Left lung (tissue), 10 donors: ENCODE data around the gene HSPB9. TPM values are rescaled to one million over a fixed set of nuclear protein-coding genes. Genes with fewer than 3 reads are reported as not detected.

ENCODE experiments used
- ATAC-seq: fragments of 200-7000 bp; cut with Tn5 transposase; one replicate; pipeline ENCODE4 v1.9.1; 2020; ENCODE audit warnings: moderate library complexity
- DNase-seq, 4 donors: peaks; one replicate each; pipeline ENCODE4 v3.0.0-alpha.2; 2013 to 2020
- H3K27ac ChIP-seq, 2 donors: fragments of 200-600 bp; sonication (generic) in 1 of 2; one replicate each; pipeline versions ENCODE4 v1.5.0 to v1.8.0; 2020 to 2021
- H3K27me3 ChIP-seq, 2 donors: fragments of 200-600 bp; sonication (generic) in 1 of 2; one replicate each; pipeline versions ENCODE4 v1.5.0 to v1.8.0; 2020 to 2021
- H3K36me3 ChIP-seq, 2 donors: fragments of 200-600 bp; sonication (generic) in 1 of 2; one replicate each; pipeline versions ENCODE4 v1.5.0 to v1.8.0; 2020 to 2021
- H3K4me1 ChIP-seq, 2 donors: fragments of 200-600 bp; one replicate each; pipeline ENCODE4 v1.8.0; 2021
- H3K4me3 ChIP-seq, 2 donors: fragments of 200-600 bp; sonication (generic) in 1 of 2; one replicate each; pipeline versions ENCODE4 v1.5.0 to v1.8.0; 2020 to 2021; ENCODE audit warnings: mild to moderate bottlenecking in 1 of 2
- H3K9me3 ChIP-seq, 2 donors: fragments of 200-600 bp; sonication (generic) in 1 of 2; one replicate each; pipeline versions ENCODE4 v1.5.0 to v1.8.0; 2020 to 2021
- intact Hi-C, 2 donors: fragments of 100-400 bp; cut with DNase I; formaldehyde crosslinking; loops; one replicate each; pipeline versions ENCODE4 v1.11.2 to v1.14.2; 2022
- polyA plus RNA-seq, 6 donors: library from polyadenylated mRNA; unstranded; fragments of 120-200 nt; gene quantifications; one replicate each; pipeline ENCODE4 v1.2.1, GENCODE V29; 2013; ENCODE audit not compliant: insufficient read length in 6 of 6
- total RNA-seq, 2 donors: library from RNA; stranded (reverse); fragmentation: NEBNext Ultra II Directional; extraction: Animal tissue kit (Norgen Biotek cat#: 25700); gene quantifications; one replicate each; pipeline ENCODE4 v1.2.1, GENCODE V29; 2021
- TF ChIP-seq, protein P1 (sequence below), 2 donors: fragments of 200-600 bp; sonication (generic) in 1 of 2; IDR thresholded peaks; one replicate each; pipeline versions ENCODE4 v1.5.0 to v1.8.0; 2021; ENCODE audit warnings: antibody characterized with exemption in 2 of 2
- donor health status: DM: no; HTN: yes; CAD: no.
- donor health status: DM: no; HTN: no; CAD: no.

The HSPB9 gene
- total and polyA plus RNA-seq, 8 donors = 0.24 to 0.43 (median 0.36) TPM; not detected in 2

DNA sequence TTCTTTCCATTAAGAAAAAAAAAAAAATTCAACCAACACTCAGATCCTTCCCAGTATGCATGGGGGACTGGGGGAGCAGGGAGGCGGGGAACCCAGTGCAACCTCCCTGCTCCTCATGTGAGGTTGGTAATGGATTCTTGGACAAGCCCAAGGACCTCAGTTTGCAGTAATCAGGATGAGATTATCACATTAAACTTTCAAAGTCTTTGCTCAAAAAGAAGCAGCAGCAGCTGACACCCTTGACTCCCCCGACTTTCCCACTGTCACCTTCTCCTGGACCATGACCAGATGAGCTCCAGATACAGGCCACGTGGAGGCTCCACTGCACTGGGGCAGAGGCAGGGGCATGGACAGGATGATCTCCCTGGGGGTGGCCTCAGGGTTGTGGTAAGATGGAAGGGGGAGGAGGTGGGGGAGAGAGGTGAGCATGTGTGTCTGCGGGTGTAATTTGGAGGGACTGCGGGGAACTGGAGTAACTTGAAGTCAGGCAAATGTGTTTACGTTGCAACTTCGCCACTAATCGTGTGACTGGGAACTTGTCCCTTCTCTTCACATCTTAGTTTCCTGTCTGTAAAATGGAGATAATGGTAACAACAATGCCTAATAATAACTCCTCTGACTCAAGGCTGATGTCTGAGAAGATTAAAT lies 44.1 kb upstream of the HSPB9 start:
- intact Hi-C loops = no loop called here
- H3K27ac ChIP-seq = no peak overlapping the region
- peaks cover 0 to 4% of the 10 kb centered on the region in 2 donors for H3K27me3 ChIP-seq
- ATAC-seq (no peak), DNase-seq (no peak)
- TF ChIP-seq, protein P1, sequence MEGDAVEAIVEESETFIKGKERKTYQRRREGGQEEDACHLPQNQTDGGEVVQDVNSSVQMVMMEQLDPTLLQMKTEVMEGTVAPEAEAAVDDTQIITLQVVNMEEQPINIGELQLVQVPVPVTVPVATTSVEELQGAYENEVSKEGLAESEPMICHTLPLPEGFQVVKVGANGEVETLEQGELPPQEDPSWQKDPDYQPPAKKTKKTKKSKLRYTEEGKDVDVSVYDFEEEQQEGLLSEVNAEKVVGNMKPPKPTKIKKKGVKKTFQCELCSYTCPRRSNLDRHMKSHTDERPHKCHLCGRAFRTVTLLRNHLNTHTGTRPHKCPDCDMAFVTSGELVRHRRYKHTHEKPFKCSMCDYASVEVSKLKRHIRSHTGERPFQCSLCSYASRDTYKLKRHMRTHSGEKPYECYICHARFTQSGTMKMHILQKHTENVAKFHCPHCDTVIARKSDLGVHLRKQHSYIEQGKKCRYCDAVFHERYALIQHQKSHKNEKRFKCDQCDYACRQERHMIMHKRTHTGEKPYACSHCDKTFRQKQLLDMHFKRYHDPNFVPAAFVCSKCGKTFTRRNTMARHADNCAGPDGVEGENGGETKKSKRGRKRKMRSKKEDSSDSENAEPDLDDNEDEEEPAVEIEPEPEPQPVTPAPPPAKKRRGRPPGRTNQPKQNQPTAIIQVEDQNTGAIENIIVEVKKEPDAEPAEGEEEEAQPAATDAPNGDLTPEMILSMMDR (IDR thresholded peaks at IDR 0.05) = no peak
- no peak overlapping the region for H3K4me3 ChIP-seq
- no peaks in the 10 kb centered on the region for H3K9me3 ChIP-seq
- no peaks in the 10 kb centered on the region for H3K36me3 ChIP-seq
- no peaks in the 10 kb centered on the region for H3K4me1 ChIP-seq

DNA sequence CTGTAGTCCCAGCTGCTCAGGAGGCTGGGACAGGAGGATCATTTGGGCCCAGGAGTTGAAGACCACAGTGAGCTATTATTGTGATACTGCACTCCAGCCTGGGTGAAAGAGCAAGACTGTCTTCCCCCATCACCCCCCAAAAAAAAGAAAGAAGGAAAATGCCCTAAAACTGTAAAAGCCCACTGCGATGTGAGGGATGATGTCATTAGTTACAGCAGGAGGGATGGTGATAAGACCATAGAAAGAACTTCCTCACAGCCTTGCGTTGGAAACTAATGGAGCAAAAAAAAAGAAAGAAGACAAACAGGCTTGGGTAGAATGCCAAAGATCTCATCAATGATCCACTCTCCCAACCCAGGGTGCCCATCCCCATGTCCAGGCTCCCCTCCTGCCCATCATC lies 43.1 kb upstream of the HSPB9 start:
- ATAC-seq = no peak

DNA sequence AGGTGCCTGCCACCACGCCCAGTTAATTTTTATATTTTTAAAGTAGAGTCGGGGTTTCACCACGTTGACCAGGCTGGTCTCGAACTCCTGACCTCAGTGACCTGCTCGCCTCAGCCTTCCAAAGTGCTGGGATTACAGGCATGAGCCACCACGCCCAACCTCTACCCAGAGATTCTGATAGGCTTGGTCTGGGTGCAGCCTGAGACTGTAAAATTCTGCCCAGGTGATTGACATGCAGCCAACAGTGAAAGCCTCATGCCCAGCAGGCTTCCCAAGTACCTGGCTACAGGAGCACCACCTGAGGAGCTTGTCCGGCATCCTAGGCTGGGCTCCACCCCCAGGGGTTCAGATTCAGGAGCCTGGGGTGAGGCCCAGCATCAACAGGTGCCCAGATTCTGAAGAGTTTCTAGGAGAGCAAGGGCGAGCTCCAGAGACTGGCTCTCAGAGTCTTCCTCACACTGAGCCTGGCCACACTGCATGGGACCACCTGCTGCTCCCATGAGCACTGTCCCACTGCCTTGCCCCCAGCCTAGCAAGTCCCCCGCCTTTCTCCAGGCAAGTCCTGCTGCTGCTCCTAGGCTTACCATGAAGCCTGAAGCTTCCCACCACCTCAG lies 41.0 kb upstream of the HSPB9 start:
- no peak overlapping the region for H3K4me3 ChIP-seq
- H3K27me3 ChIP-seq = no peaks in the 10 kb centered on the region
- no peaks in the 10 kb centered on the region for H3K9me3 ChIP-seq
- H3K4me1 ChIP-seq = no peaks in the 10 kb centered on the region
- H3K27ac ChIP-seq = no peak overlapping the region
- no peaks in the 10 kb centered on the region for H3K36me3 ChIP-seq
- DNase-seq (no peak), ATAC-seq (no peak)
- intact Hi-C loops = no loop called here
- TF ChIP-seq, protein P1 (IDR thresholded peaks at IDR 0.05) = no peak

More for the DNA sequence above, 43.1 kb upstream of the HSPB9 start:
- H3K27ac ChIP-seq = no peak overlapping the region
- DNase-seq = no peak
- no peaks in the 10 kb centered on the region for H3K36me3 ChIP-seq
- H3K4me3 ChIP-seq = no peak overlapping the region
- no peaks in the 10 kb centered on the region for H3K9me3 ChIP-seq
- TF ChIP-seq, protein P1 (IDR thresholded peaks at IDR 0.05) = no peak
- intact Hi-C loops = no loop called here
- no peaks in the 10 kb centered on the region for H3K27me3 ChIP-seq
- no peaks in the 10 kb centered on the region for H3K4me1 ChIP-seq

DNA sequence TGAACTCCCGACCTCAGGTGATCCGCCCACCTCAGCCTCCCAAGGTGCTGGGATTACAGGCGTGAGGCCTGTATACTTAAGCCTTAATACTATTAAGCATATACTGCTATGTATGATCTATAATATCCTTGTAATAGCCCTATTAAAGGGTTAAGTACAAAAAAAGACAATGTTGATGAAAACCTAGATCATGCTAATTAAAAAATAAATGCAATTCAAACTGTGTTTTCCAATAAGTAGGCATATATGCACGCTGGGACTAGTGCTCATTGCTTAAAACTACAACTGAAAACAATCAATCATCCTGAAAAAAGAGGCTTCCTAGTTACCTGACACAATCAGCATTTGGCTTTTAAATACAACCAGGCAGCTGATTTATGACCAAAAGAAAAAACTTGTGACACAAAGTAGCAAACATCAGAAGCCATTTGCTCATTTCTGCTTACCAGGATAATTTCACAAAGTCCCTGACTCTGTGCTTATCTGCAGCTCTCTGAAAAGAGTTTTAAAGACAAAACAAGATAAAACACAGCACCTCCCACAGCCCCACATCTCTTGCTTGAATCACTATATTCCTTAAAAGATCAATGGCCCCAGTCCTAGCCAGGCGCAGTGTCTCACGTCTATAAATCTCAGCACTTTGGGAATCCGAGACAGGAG lies 35.4 kb upstream of the HSPB9 start:
- no peak for DNase-seq
- Histone ChIP-seq H3K36me3 (no peaks in the 10 kb centered on the region), H3K4me3 (no peak overlapping the region), H3K27ac (no peak overlapping the region), H3K4me1 (no peaks in the 10 kb centered on the region), H3K27me3 (peaks cover 0 to 16% of the 10 kb centered on the region in 2 donors), H3K9me3 (no peaks in the 10 kb centered on the region)
- TF ChIP-seq, protein P1 (IDR thresholded peaks at IDR 0.05) = no peak
- no peak for ATAC-seq
- intact Hi-C loops = no loop called here
